ENCODE data around the gene ZMYND10.

ZMYND10 gene

DNA sequence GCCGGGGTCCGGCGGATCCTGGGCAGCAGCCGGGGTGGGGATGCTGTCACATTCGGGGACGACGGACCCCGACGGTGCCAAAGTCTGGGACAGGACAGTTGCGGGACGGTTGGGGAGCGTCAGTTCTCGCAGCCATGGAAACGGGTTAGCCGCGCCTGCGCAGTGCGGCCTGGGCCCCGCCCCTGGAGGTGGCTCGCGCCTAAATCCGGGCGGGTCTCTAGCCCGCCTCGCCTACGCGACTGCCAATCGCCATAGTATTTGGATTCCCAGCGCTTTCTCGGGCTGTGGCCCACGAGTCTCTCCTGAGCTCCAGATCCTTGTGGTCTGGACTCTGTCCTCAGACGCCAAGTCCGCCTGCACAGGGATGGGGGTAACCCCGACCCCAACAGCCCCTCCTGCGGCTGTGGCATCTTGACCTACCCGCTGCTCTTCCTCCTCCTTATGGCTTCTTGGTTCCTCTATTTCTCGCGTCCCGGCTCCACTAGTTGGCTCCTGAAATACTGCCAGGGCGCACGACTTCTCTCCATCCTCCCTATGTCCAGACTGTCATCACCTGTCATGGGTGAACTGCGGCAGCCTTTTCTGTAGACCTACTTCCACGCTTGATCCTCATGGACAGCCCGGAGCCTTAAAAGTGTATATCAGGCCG lies at the start of gene ZMYND10:
ZMYND10 (minus strand) TSS at position 147 of the 649 bp plus-strand sequence. CDS start 153 bp downstream, outside the sequence.
- no peak for DNase-seq

DNA sequence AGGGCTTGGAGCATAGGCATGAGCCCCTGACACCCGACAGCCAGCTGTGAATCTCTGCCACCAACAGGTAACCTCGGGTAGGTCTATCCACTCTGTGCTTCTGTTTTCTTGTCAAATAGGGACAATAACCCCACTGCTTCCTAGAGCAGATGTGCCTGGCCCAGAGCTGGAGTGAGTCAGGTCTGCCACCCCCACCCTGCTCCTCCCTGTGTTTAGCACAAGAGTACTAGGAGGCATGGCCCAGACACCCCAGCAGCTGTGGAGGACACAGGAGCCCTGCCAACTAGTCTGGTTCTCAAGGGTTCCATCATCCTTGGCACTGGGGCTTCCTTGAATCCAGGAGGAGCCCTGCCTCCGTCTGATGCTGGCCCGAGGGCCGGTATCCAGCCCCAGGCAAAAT lies 47.5 kb upstream of the ZMYND10 start:
- no peak for DNase-seq

GRCh38 chr3:50392101-50392715 lies 46.7 kb upstream of the ZMYND10 start:
- DNase-seq: no peak

DNA sequence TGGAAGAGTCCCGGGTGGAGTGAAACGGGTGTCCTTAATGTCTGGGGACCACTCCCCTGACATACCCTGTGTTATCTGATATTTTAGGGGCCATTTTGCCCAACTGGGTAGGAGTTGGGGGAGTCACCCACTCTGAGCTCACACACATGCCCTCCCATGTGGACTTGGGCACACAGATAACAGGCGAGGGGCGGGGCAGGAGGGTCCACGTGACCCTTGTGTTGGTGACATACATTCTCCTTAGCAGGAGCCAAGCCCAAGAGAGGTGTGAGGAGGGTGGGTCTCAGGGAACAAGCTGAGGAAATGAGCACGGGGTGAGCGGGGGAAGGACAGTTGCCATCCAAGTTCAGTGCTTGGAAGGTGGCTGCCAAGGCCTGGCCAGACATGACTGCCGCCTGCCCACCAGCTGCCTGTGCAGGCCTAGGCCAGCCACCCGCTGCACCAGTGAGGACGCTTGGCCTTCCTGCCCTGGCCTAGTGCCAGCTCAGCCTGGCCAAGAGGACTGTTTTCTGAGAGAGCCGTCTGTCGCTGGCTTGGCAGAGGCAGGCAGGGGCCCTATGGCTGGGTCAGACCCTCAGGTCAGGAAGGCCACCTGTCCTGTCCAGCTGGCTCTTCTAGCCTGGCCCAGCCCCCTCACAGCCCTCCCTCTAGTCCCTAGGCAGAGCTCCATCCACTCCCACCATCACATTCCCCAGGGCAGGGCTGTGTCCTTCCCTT lies 45.1 kb upstream of the ZMYND10 start:
- DNase-seq: peak; percentile 88 to 91

DNA sequence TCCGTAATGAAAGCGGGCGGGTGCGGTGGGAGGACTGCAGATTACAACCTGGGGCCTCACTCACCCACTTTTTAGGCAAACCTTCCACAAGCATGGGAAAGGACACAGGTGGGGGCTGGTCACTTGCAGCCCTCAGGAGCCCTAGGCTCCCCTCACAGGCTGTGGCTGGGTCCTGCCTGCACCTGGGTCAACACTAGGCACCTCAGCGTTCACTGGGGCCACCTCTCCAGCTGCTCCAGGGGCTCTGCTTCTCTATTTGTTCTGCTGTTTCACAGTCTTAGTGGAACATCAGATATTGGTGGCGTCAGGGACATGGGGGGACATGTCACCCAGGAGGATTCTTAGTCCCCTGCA lies 43.9 kb upstream of the ZMYND10 start:
- DNase-seq: no peak

DNA sequence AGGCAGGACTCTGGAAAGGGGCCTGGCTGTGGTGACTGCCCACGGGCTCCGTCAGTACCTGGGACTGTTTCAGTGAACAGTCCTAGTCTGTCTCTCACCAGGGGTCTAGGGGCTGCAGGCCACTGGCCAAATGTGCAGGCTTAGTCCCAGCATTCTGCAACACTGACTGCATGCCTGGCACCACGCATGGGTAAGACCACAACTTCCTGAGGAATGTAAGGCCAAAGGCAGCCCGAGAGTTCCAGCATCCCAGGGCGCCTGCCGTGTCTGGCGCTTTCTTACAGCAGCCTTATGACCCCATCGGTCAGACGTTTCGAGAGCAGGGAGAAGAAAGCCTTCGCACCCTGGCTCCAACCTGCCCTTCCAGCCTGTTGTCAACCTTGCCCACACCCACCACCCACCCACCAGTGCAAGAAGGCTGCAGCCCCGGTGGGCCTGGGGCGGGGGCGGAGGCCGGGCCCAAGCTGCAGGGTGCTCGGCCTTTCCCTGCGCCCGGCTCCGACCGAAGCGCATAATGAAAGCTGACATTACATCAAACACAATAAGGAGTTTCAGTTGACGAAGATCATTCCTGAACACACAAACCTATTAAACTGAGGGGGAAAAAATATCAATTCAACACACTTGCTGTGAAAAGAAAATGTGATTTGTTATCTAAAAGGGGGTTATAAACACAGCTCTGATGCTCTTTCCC lies 43.3 kb upstream of the ZMYND10 start:
- DNase-seq: no peak

- peak in 1 of 2 experiments; percentile 19 for DNase-seq
These were observed 42.6 kb upstream of the ZMYND10 start for GRCh38 chr3:50388016-50388719.

- DNase-seq: no peak
These were observed 40.2 kb upstream of the ZMYND10 start for GRCh38 chr3:50385754-50386153.

DNA sequence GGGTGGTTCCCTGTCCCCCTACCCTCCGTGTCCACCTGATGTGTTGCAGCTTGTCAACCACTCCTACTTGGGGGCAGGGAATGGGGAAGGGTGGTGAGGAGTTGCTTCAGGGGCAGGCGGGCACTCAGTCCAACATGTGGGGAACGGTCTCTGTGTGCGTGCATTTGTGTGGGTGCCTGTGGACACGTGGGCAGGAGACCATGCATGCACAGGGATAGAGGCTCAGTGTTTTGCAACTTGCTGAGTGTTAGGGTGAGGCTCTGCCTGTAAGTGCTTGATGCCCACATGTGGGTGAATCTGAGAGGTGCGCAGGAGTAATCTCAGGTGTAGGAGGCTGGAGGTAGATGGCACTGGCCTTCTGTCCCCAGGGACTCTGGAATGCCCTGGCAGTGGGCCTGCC lies 38.2 kb upstream of the ZMYND10 start:
- no peak for DNase-seq

DNA sequence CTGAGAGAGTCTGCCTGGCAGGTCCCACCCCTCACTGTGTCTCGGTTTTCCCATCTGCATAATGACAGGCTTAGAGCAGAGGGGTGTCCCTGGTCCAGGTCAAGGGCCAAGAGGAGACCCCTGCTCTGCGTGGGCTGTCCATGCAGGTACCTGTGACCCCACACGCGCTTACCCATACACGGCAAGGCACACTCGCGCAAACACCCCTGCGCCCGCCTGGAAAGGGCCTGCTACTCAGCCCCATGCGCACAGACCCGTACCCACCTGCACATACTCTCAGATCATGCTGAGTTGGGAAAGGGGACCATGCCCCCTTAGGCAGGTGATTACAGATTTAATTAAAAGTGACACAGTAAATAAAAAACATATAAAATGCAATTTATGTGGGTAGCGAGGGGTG lies 37.2 kb upstream of the ZMYND10 start:
- no peak for DNase-seq

DNA sequence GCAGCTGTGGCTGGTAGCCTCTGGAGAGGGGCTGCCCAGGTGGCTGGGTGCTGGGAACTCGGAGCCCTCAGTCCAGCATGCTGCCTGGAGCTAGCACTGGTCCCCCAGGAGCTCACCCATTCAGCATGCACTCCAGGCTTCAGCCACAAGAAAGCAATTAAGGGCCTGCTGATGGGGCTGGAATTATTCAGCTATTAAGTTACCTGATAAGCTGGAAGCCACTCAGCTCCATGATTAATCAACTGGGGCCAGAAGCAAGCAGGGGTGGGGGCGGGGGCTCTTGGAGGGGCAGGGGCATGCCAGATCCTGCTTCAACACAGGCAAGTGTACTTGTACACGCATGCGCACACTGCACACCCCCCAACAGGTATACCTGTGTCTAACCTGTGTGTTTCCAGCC lies 35.9 kb upstream of the ZMYND10 start:
- DNase-seq: no peak

- DNase-seq: no peak
These were observed 35.0 kb upstream of the ZMYND10 start for GRCh38 chr3:50380405-50381085.

DNA sequence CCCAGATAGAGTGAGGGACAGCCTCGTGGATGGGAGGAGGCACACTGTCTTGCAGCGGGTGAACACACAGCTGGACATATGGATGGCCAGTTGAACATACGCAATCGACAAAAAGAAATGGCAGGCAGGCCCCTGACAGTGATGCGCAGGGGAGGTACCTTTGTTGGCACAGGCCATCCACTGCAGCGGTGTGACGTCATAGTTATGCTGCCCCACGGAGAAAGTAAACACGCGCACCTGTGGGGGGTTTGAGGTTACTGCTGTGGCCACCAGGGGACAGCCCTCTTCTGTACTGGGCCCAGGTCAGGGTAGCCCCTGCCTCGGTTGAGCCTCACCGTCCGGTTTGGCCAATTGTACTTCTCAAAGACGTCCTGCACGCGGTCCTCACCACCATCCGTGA lies 33.2 kb upstream of the ZMYND10 start:
- no peak for DNase-seq

DNA sequence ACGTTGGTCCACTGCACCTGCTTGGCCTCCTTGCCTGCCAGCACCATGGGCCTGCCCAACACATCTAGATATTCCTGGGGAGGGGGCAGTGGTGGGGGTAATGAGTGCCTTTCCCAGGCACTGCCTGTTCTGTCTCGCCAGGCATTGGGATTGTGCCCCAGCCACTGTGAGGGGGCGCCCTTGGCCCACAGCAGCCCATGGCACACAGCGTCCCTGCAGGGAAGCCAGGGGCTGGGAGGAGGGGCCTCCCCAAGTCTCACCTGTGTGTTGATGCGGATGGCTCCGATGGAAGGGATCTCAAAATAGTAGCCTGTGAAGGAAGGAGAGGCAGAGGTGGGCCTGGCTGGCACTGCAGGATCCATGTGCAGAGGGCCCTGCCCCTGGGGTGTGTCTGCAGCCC lies 32.5 kb upstream of the ZMYND10 start:
- no peak for DNase-seq

- no peak for DNase-seq
These were observed 29.9 kb upstream of the ZMYND10 start for GRCh38 chr3:50375258-50375931.

GRCh38 chr3:50374363-50375257 lies 29.1 kb upstream of the ZMYND10 start:
- DNase-seq: no peak

DNA sequence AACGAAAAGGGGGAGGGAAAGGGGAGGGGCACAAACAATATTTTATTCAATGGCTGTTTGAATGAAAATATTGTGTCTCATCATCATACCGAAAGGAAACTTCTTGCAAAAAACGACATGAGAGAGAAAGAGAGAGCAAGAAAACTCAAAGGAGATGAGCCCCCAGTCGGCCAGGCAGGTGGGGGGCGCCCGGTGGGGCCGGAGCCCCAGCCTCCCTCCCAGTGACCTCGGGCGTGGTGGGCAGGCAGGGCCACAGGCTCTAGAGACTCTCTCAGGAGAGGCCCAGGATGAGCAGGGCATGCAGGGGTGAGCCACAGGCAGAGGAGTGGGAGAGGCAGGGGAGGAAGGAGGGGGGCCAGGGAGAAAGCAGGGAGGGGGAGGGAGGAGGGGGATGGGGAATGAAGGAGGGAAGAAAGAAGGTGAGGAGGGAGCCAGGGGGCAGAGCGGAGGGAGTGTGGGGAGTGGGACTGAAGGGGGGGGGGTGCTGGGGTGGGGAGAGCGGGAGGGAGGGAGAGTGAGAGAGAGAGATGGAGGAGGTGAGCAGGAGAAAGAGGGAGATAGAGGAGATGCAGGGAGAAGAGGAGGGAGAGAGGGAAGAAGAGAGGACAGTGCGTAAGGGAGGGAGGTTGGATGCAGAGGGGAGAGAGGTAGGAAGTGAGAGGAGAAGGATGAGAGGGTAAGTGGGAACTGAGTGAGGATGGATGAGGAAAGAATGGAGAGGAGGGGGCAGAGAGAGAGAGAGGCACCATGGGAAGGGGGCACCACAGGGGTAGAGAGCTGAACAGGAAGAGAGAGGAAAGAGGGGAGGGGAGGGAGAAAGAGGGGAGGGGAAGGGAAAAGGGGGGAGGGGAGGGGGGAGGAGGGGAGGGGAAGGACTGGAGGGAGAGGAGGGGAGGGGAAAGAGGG lies 27.9 kb upstream of the ZMYND10 start:
- DNase-seq: no peak

DNA sequence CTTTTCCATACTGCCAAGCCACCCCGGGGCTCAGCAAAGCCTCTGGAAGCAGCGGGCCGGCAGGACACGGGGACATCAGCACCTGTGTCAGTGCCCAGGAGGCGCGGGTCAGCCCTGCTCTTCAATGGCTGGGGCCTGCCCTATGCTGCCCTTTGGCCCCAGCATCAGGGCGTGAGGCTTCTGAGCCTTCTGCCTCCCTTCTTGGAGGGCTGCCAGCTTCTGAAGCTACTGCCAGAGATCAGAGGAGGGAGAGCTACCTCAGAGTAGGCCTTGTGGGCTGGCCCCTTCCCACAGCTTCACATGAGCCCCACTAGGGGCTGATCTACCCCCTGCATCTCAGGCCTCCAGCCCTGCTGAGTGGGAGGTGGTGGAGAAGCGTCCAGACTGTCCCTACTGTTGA lies 26.8 kb upstream of the ZMYND10 start:
- no peak for DNase-seq

- DNase-seq: no peak
These were observed 25.7 kb upstream of the ZMYND10 start for GRCh38 chr3:50371133-50371685.

Measured in cerebellar nuclear complex (tissue), 1 donor.